Cardiac muscle cell (in vitro differentiated cells and primary cell): ENCODE data around the gene SLC44A5. TPM values are rescaled to one million over a fixed set of nuclear protein-coding genes. Genes with fewer than 3 reads are reported as not detected.
"Not testable (repeated sequence)": the region's sequence is repeated elsewhere in the genome, so short reads cannot be mapped to it uniquely, and the experiment has no call there.

ENCODE experiments used
- DNase-seq, 2 donors: peaks; one replicate each; pipeline versions ENCODE4 v3.0.0 to v3.0.0-alpha.2; 2010 to 2017; ENCODE audit warnings: low read depth in 1 of 2, low spot score in 1 of 2
- H3K27ac ChIP-seq: fragments of 200-600 bp; sonication (generic); 2 replicates; pipeline ENCODE4 v1.5.1; 2016
- H3K27me3 ChIP-seq: fragments of 200-600 bp; sonication (generic); 2 replicates; pipeline ENCODE4 v1.6.0; 2016; ENCODE audit warnings: control low read depth
- H3K36me3 ChIP-seq: fragments of 200-600 bp; sonication (generic); 2 replicates; pipeline ENCODE4 v1.5.1; 2016; ENCODE audit warnings: control low read depth
- H3K4me1 ChIP-seq: fragments of 200-600 bp; sonication (generic); 2 replicates; pipeline ENCODE4 v1.8.1; 2017; ENCODE audit warnings: low read depth, mild to moderate bottlenecking, mixed run types
- H3K4me3 ChIP-seq: fragments of 200-600 bp; sonication (generic); 2 replicates; pipeline ENCODE4 v1.5.1; 2016; ENCODE audit warnings: mild to moderate bottlenecking
- H3K9me3 ChIP-seq: fragments of 200-600 bp; sonication (generic); 2 replicates; pipeline ENCODE4 v1.5.1; 2017; ENCODE audit warnings: low read depth, mild to moderate bottlenecking, control low read depth
- CTCF ChIP-seq: IDR thresholded peaks from 2 replicates; pipeline ENCODE4 v1.5.1; 2012; ENCODE audit warnings: low read depth, mild to moderate bottlenecking, low read length
- polyA plus RNA-seq: library from polyadenylated mRNA; unstranded; fragments of >200 nt; fragmentation: Nextera tagmentation; extraction: Ambion mirVana; gene quantifications from 2 replicates; pipeline ENCODE4 v1.2.1, GENCODE V29; 2016
- total RNA-seq: library from RNA; depleted of rRNA; stranded (reverse); fragments of >200 nt; gene quantifications from 2 replicates; pipeline ENCODE4 v1.2.3, GENCODE V29; 2016

SLC44A5 gene
- total and polyA plus RNA-seq, 2 experiments from 2014 or later, result 6.9 to 11.1 TPM

DNA sequence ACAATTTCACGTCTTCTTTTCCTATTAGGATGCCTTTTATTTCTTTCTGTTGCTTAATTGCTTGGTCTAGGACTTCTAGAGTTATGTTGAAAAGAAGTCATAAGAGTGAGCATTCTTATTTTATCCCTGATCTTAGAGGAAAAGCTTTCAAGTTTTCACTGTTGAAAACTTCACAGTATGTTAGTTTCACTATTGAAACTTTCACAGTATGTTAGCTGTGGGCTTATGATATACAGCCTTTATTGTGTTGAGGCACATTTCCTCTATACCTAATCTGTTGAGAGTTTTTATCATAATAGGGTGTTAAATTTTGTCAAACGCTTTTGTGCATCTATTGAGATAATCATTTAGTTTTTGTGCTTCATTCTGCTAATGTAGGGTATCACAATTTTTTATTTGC lies 249.7 kb downstream of the SLC44A5 start:
- Histone ChIP-seq H3K27ac (no peak overlapping the region), H3K4me3 (no peak overlapping the region), H3K9me3 (no peaks in the 10 kb centered on the region), H3K36me3 (no peaks in the 10 kb centered on the region), H3K4me1 (peaks cover 11% of the 10 kb centered on the region), H3K27me3 (no peaks in the 10 kb centered on the region)
- TF ChIP-seq CTCF, result no peak
- DNase-seq, result no peak

DNA sequence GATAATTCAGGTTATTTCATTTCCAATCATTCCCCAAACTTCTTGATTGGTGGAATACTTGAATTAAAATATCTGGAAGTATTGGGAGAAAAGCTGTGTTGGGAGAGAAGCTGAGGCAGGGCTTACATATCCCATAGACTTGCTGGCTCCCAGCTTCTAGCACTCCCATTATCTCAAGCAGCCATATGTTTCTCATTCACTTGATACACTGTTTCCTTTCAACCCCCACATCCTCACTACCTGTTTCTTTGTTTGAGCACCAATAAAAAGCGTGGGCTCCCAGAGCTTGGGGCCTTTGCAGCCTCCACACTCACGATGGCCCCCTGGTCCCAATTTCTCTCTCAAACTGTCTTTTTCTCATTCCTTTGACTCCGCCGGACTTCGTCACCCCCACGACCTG lies 256.6 kb downstream of the SLC44A5 start:
- not testable (repeated sequence) for H3K4me3 ChIP-seq, H3K9me3 ChIP-seq, DNase-seq, H3K27ac ChIP-seq, H3K36me3 ChIP-seq, H3K27me3 ChIP-seq
- peaks cover 11% of the 10 kb centered on the region for H3K4me1 ChIP-seq

DNA sequence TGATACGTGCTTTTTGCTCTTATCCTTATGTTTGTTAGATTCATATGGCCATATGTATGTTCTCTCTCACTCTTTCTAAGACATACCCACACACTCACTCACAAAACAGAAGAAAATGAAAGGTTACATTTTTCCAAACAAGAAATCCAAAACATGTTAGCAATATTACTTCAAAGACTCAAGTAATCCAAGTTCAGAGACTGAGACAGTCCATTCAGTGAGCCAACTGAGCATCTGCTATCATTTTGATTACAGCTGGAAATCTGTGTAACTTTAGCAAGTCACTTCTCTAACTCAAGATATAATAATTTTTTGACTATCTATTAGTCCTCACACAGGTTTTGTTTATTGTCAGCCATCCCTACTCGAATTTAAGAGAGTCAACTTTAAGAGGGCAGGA lies 257.9 kb downstream of the SLC44A5 start:
- no peaks in the 10 kb centered on the region for H3K36me3 ChIP-seq
- TF ChIP-seq CTCF, result no peak
- no peak overlapping the region for H3K27ac ChIP-seq
- H3K4me3 ChIP-seq, result no peak overlapping the region
- no peaks in the 10 kb centered on the region for H3K9me3 ChIP-seq
- no peaks in the 10 kb centered on the region for H3K27me3 ChIP-seq
- peaks cover 11% of the 10 kb centered on the region for H3K4me1 ChIP-seq
- no peak for DNase-seq

DNA sequence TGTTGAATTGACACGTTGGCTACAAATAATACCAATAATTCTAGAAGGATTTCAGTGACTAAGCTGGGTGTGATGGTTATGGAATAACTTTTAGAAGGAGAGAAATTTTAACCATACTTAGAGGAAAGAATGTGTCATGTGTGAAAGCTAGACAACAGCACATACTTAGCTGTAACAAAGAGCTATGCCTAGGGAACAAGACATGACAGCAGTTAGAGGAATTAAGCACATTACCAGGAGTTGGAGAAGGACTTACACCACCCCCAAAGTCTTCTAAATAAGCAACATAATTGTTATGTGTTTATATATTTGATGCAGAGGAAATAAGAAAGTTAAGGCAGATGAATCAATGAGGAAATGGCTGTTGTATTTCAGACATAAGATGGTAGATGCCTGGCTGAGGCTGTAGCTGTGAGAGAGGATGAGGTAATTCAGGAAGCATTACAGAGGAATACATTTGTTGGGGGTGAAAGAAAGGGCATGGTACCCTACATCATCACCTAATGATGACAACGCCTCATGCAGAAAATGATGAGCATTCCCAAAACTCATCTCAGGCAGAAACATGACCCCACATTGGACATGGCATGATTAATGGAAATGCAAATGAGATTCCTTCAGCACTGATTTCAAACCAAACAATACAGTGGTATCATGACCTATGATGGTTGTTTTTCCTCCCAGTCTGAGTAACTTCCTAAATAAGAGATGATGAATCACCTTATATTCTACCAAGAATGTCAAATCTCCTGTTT lies 265.2 kb downstream of the SLC44A5 start:
- Histone ChIP-seq H3K4me3 (no peak overlapping the region), H3K9me3 (no peaks in the 10 kb centered on the region), H3K27ac (no peak overlapping the region), H3K27me3 (no peaks in the 10 kb centered on the region), H3K4me1 (no peaks in the 10 kb centered on the region), H3K36me3 (no peaks in the 10 kb centered on the region)
- no peak for TF ChIP-seq CTCF
- peak in 1 of 2 donors; percentile 28 for DNase-seq

GRCh38 chr1:75342786-75343185 lies 268.1 kb downstream of the SLC44A5 start:
- no peaks in the 10 kb centered on the region for H3K4me1 ChIP-seq
- no peaks in the 10 kb centered on the region for H3K27me3 ChIP-seq
- H3K36me3 ChIP-seq, result no peaks in the 10 kb centered on the region
- DNase-seq, result no peak
- no peak overlapping the region for H3K27ac ChIP-seq
- TF ChIP-seq CTCF, result no peak
- no peaks in the 10 kb centered on the region for H3K9me3 ChIP-seq
- H3K4me3 ChIP-seq, result no peak overlapping the region

DNA sequence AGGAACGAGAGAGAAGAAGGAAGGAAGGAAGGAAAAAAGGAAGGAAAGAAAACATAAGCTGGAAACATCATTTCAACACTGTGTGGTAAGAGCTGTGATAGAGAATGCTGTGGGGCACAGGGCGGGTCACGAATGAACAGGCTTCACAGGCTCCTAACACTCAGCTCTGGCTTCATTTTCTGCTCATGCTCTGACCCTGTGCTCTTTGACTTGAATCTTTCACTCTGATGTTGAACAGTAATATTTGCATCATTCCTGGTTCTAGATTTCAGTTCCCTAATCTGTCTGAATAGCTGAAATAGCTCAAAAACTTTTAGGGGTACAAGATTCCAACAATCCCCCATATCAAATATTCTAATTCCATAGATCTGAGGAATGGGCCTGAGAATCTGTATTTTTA lies 269.4 kb downstream of the SLC44A5 start:
- DNase-seq, result no peak
- H3K27me3 ChIP-seq, result no peaks in the 10 kb centered on the region
- no peaks in the 10 kb centered on the region for H3K4me1 ChIP-seq
- H3K4me3 ChIP-seq, result no peak overlapping the region
- TF ChIP-seq CTCF, result no peak
- no peaks in the 10 kb centered on the region for H3K9me3 ChIP-seq
- no peaks in the 10 kb centered on the region for H3K36me3 ChIP-seq
- no peak overlapping the region for H3K27ac ChIP-seq
